DND-41 (cell line): ENCODE results near the gene PKD1L1.

ENCODE experiments used
- EZH2 ChIP-seq: IDR thresholded peaks from 3 replicates; pipeline ENCODE4 v1.6.1; 2012; ENCODE audit warnings: borderline replicate concordance, low read depth, mild to moderate bottlenecking, moderate library complexity, low read length, inconsistent platforms; ENCODE audit not compliant: severe bottlenecking
- TF ChIP-seq, protein P1 (sequence below): IDR thresholded peaks from 2 replicates; pipeline ENCODE4 v1.5.1; 2012; ENCODE audit warnings: borderline replicate concordance, low read length, moderate library complexity, mild to moderate bottlenecking; ENCODE audit not compliant: poor library complexity, severe bottlenecking; ENCODE audit errors: extremely low read depth

GRCh38 chr7:47884675-47885074 lies 63.6 kb downstream of the PKD1L1 start:
- TF ChIP-seq, protein P1, sequence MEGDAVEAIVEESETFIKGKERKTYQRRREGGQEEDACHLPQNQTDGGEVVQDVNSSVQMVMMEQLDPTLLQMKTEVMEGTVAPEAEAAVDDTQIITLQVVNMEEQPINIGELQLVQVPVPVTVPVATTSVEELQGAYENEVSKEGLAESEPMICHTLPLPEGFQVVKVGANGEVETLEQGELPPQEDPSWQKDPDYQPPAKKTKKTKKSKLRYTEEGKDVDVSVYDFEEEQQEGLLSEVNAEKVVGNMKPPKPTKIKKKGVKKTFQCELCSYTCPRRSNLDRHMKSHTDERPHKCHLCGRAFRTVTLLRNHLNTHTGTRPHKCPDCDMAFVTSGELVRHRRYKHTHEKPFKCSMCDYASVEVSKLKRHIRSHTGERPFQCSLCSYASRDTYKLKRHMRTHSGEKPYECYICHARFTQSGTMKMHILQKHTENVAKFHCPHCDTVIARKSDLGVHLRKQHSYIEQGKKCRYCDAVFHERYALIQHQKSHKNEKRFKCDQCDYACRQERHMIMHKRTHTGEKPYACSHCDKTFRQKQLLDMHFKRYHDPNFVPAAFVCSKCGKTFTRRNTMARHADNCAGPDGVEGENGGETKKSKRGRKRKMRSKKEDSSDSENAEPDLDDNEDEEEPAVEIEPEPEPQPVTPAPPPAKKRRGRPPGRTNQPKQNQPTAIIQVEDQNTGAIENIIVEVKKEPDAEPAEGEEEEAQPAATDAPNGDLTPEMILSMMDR, result no peak
- no peak for TF ChIP-seq EZH2
